Upper lobe of left lung (tissue), 4 donors: ENCODE results near the gene DAD1.

Source experiments
- EP300 ChIP-seq, 4 donors: sonication (generic); formaldehyde crosslinking; IDR thresholded peaks; one replicate each; pipeline ENCODE4 v1.5.1; 2017; ENCODE audit warnings: antibody characterized with exemption in 4 of 4, control low read depth in 2 of 4
- POLR2AphosphoS5 ChIP-seq, 2 donors: sonication (generic); formaldehyde crosslinking; IDR thresholded peaks; one replicate each; pipeline ENCODE4 v1.5.1; 2017; ENCODE audit warnings: antibody characterized with exemption in 2 of 2
- TF ChIP-seq, protein P1 (sequence below), 6 experiments: fragments of 450-650 bp in 4 of 6; fragments of 200-600 bp in 2 of 6; sonication (generic) in 2 of 6; IDR thresholded peaks; one replicate each; pipeline ENCODE4 v1.5.1; 2016 to 2019; ENCODE audit warnings: antibody characterized with exemption in 6 of 6

DNA sequence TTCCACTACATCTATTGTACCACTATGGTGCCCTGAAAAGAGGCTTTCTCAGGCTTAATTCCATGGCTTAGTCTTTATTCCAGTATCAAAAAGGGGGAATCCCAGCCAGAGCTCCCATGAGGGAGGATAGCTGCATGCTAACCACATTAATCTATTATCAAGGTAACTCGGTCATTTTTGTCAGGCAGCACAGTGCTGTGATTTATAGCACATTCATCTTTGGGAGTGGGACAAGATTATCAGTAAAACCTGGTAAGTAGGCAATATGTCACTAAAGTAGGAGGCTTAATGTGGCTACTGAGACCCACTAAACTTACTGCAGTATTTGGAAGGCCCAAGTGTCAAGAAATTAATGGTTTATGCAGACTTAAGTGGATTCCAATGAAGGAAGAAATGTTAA is 58.9 kb downstream of the DAD1 start:
- TF ChIP-seq, protein P1, sequence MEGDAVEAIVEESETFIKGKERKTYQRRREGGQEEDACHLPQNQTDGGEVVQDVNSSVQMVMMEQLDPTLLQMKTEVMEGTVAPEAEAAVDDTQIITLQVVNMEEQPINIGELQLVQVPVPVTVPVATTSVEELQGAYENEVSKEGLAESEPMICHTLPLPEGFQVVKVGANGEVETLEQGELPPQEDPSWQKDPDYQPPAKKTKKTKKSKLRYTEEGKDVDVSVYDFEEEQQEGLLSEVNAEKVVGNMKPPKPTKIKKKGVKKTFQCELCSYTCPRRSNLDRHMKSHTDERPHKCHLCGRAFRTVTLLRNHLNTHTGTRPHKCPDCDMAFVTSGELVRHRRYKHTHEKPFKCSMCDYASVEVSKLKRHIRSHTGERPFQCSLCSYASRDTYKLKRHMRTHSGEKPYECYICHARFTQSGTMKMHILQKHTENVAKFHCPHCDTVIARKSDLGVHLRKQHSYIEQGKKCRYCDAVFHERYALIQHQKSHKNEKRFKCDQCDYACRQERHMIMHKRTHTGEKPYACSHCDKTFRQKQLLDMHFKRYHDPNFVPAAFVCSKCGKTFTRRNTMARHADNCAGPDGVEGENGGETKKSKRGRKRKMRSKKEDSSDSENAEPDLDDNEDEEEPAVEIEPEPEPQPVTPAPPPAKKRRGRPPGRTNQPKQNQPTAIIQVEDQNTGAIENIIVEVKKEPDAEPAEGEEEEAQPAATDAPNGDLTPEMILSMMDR (IDR thresholded peaks at IDR 0.05), result no peak
- TF ChIP-seq EP300 (IDR thresholded peaks at IDR 0.05) (no peak), POLR2AphosphoS5 (IDR thresholded peaks at IDR 0.05) (no peak)
